ENCODE data around the gene EPHA4.
A peak's percentile ranks its signal among the peaks of the same experiment; 100 is the strongest.

EPHA4 gene

GRCh38 chr2:221439761-221440479 lies 132.2 kb downstream of the EPHA4 start:
- no peak for DNase-seq (ENCODE audit: low spot score)

- no peak for DNase-seq (ENCODE audit: low spot score)
Observed at GRCh38 chr2:221437056-221437455, 135.0 kb downstream of the EPHA4 start.

- DNase-seq (ENCODE audit: low spot score): no peak
Observed at GRCh38 chr2:221435171-221435570, 136.9 kb downstream of the EPHA4 start.

- DNase-seq (ENCODE audit: low spot score): no peak
Observed at GRCh38 chr2:221434142-221434541, 138.0 kb downstream of the EPHA4 start.

GRCh38 chr2:221431477-221431876 lies 140.6 kb downstream of the EPHA4 start:
- no peak for DNase-seq (ENCODE audit: low spot score)

- DNase-seq (ENCODE audit: low spot score): no peak
Observed at GRCh38 chr2:221429741-221430491, 142.2 kb downstream of the EPHA4 start.

GRCh38 chr2:221428896-221429295 lies 143.2 kb downstream of the EPHA4 start:
- DNase-seq (ENCODE audit: low spot score): no peak

GRCh38 chr2:221426929-221427328 lies 145.2 kb downstream of the EPHA4 start:
- DNase-seq (ENCODE audit: low spot score): no peak

GRCh38 chr2:221425891-221426290 lies 146.2 kb downstream of the EPHA4 start:
- DNase-seq (ENCODE audit: low spot score): no peak

GRCh38 chr2:221425353-221425752 lies 146.8 kb downstream of the EPHA4 start:
- no peak for DNase-seq (ENCODE audit: low spot score)

- no peak for DNase-seq (ENCODE audit: low spot score)
Observed at GRCh38 chr2:221423210-221423804, 148.8 kb downstream of the EPHA4 start.

- no peak for DNase-seq (ENCODE audit: low spot score)
Observed at GRCh38 chr2:221422516-221423209, 149.4 kb downstream of the EPHA4 start.

- no peak for DNase-seq (ENCODE audit: low spot score)
Observed at GRCh38 chr2:221420245-221420644, 151.9 kb downstream of the EPHA4 start.

GRCh38 chr2:221415789-221416188 lies 156.3 kb downstream of the EPHA4 start:
- DNase-seq (ENCODE audit: low spot score): no peak

- DNase-seq (ENCODE audit: low spot score): no peak
Observed at GRCh38 chr2:221412978-221413377, 159.1 kb downstream of the EPHA4 start.

GRCh38 chr2:221410487-221410886 lies 161.6 kb downstream of the EPHA4 start:
- DNase-seq (ENCODE audit: low spot score): no peak

- no peak for DNase-seq (ENCODE audit: low spot score)
Observed at GRCh38 chr2:221407765-221408164, 164.3 kb downstream of the EPHA4 start.

GRCh38 chr2:221405521-221405920 lies 166.6 kb downstream of the EPHA4 start:
- no peak for DNase-seq (ENCODE audit: low spot score)

- DNase-seq (ENCODE audit: low spot score): peak; percentile 60
Observed at GRCh38 chr2:221402072-221402471, 170.0 kb downstream of the EPHA4 start.

- DNase-seq (ENCODE audit: low spot score): no peak
Observed at GRCh38 chr2:221400411-221400810, 171.7 kb downstream of the EPHA4 start.

- no peak for DNase-seq (ENCODE audit: low spot score)
Observed at GRCh38 chr2:221399183-221399582, 172.9 kb downstream of the EPHA4 start.

GRCh38 chr2:221397187-221397586 lies 174.9 kb downstream of the EPHA4 start:
- DNase-seq (ENCODE audit: low spot score): no peak

Measured in AG08396 (cell line).